CD4-positive, alpha-beta T cell (primary cell): ENCODE measurements around the gene SDF2L1. TPM values are rescaled to one million over a fixed set of nuclear protein-coding genes. Genes with fewer than 3 reads are reported as not detected.

Source experiments
- ATAC-seq: fragments of 200-7000 bp; cut with Tn5 transposase; one replicate; pipeline ENCODE4 v1.10.0; 2022; ENCODE audit warnings: mild to moderate bottlenecking; ENCODE audit not compliant: poor library complexity
- CTCF ChIA-PET: fragments of 350-600 bp; sonication (Branson Sonifier 250); formaldehyde crosslinking; loops from one replicate; lab custom pipeline; 2021; ENCODE audit warnings: antibody characterized with exemption, inconsistent platforms; lab: Charles Lee
- POLR2A ChIA-PET: fragments of 350-600 bp; sonication (Branson Sonifier 250); formaldehyde crosslinking; loops from one replicate; lab custom pipeline; 2021; ENCODE audit warnings: antibody characterized with exemption, inconsistent platforms; lab: Charles Lee
- DNase-seq, 14 experiments: peaks; one replicate each; pipeline ENCODE4 v3.0.0-alpha.2; 2013 to 2020; ENCODE audit warnings: mixed read lengths in 2 of 14
- H3K27ac ChIP-seq, 2 donors: one replicate each; pipeline versions ENCODE4 v1.5.1 to v1.7.0; 2013; ENCODE audit warnings: low read length in 2 of 2, low read depth in 1 of 2, mild to moderate bottlenecking in 1 of 2
- H3K27me3 ChIP-seq, 2 experiments: 1 replicate in 1 of 2; 2 replicates in 1 of 2; pipeline versions ENCODE4 v1.6.1 to v1.7.0; 2013; ENCODE audit warnings: low read length in 2 of 2, control low read depth in 1 of 2, mild to moderate bottlenecking in 1 of 2, moderate library complexity in 1 of 2; ENCODE audit not compliant: insufficient read depth in 2 of 2, control insufficient read depth in 1 of 2
- H3K36me3 ChIP-seq: one replicate; pipeline ENCODE4 v1.6.1; 2013; ENCODE audit warnings: low read length, control low read depth; ENCODE audit not compliant: insufficient read depth
- H3K4me1 ChIP-seq: one replicate; pipeline ENCODE4 v1.6.1; 2013; ENCODE audit warnings: low read length, control low read depth; ENCODE audit not compliant: insufficient read depth
- H3K4me3 ChIP-seq: one replicate; pipeline ENCODE4 v1.5.1; 2013; ENCODE audit warnings: mild to moderate bottlenecking, low read length, moderate library complexity
- H3K9me3 ChIP-seq, 2 experiments: 1 replicate in 1 of 2; 2 replicates in 1 of 2; pipeline versions ENCODE4 v1.6.1 to v1.7.0; 2013; ENCODE audit warnings: low read length in 2 of 2, mild to moderate bottlenecking in 2 of 2, control low read depth in 1 of 2, moderate library complexity in 1 of 2; ENCODE audit not compliant: control insufficient read depth in 1 of 2, insufficient read depth in 1 of 2
- H3K27ac Mint-ChIP-seq: one replicate; pipeline ENCODE4 v1.8.0; 2020; ENCODE audit warnings: mixed read lengths
- H3K27me3 Mint-ChIP-seq: one replicate; pipeline ENCODE4 v1.8.0; 2021; ENCODE audit warnings: mixed read lengths
- H3K36me3 Mint-ChIP-seq: one replicate; pipeline ENCODE4 v1.8.0; 2021; ENCODE audit warnings: low read depth, mixed read lengths
- H3K4me1 Mint-ChIP-seq: one replicate; pipeline ENCODE4 v1.8.0; 2021; ENCODE audit warnings: low read depth, mixed read lengths
- H3K4me3 Mint-ChIP-seq: one replicate; pipeline ENCODE4 v1.8.0; 2020; ENCODE audit warnings: mild to moderate bottlenecking, mixed read lengths
- H3K9me3 Mint-ChIP-seq: one replicate; pipeline ENCODE4 v1.8.0; 2020; ENCODE audit warnings: mixed read lengths
- CTCF ChIP-seq: fragments of 200-600 bp; IDR thresholded peaks from one replicate; pipeline ENCODE4 v1.8.0; 2022; ENCODE audit warnings: antibody characterized with exemption, mild to moderate bottlenecking
- intact Hi-C, 2 experiments: fragments of 100-400 bp; cut with DNase I in 1 of 2; cut with micrococcal nuclease in 1 of 2; formaldehyde crosslinking; loops; one replicate each; pipeline versions ENCODE4 v1.15.1 to v1.9.0; 2023 to 2025; cut with DNase I, micrococcal nuclease
- total RNA-seq, 174 experiments: library from RNA in 2 of 174; stranded (reverse) in 2 of 174; gene quantifications; one replicate each; pipeline ENCODE4 v1.2.3 and lab custom pipeline; 2021 to 2026

Gene SDF2L1
- total RNA-seq, 2 experiments from 2014 or later: 20.0 to 21.2 TPM

- Histone ChIP-seq H3K27ac (no peak overlapping the region), H3K36me3 (peaks cover 4% of the 10 kb centered on the region), H3K4me1 (peaks cover 22% of the 10 kb centered on the region), H3K4me3 (no peak overlapping the region), H3K27me3 (no peaks in the 10 kb centered on the region), H3K9me3 (no peaks in the 10 kb centered on the region)
- intact Hi-C loops: no loop called here
- ChIA-PET CTCF (no interaction called here), POLR2A (no interaction called here)
- no peak overlapping the region for H3K4me3 Mint-ChIP-seq
- H3K27ac Mint-ChIP-seq: no peak overlapping the region
- DNase-seq (no peak), ATAC-seq (no peak)
- no peak for TF ChIP-seq CTCF
- H3K4me1 Mint-ChIP-seq: peaks cover 26% of the 10 kb centered on the region
- H3K27me3 Mint-ChIP-seq: no peaks in the 10 kb centered on the region
- no peaks in the 10 kb centered on the region for H3K9me3 Mint-ChIP-seq
- peaks cover 11% of the 10 kb centered on the region for H3K36me3 Mint-ChIP-seq
These were observed 2.7 kb upstream of the SDF2L1 start for GRCh38 chr22:21639359-21639758.

GRCh38 chr22:21640810-21641209 is 1.3 kb upstream of the SDF2L1 start:
- POLR2A ChIA-PET: interaction anchor here (2.1 to 3.5 kb wide), 3 partner anchors 11 to 72 kb away, joined by 7 to 140 read pairs (median 32); partner anchors contain the start of genes UBE2L3 and YDJC
- Mint-ChIP-seq H3K4me1 (peaks cover 26% of the 10 kb centered on the region), H3K27me3 (no peaks in the 10 kb centered on the region), H3K36me3 (peaks cover 11% of the 10 kb centered on the region), H3K9me3 (no peaks in the 10 kb centered on the region), H3K27ac (peak overlapping the region; percentile 42), H3K4me3 (peak overlapping the region; percentile 73)
- no peaks in the 10 kb centered on the region for H3K9me3 ChIP-seq
- intact Hi-C loops: loop anchor here in 1 of 2 experiments (5.0 to 10.0 kb wide), 3 partner anchors 74 to 786 kb away; partner anchors contain the start of genes PI4KA, SNAP29, THAP7 and UBE2L3
- no peaks in the 10 kb centered on the region for H3K27me3 ChIP-seq
- H3K4me3 ChIP-seq: no peak overlapping the region
- CTCF ChIA-PET: interaction anchor here (4.0 kb wide), 1 partner anchor 11 kb away, joined by 89 read pairs; the partner anchor contains the start of gene YDJC
- no peak overlapping the region for H3K27ac ChIP-seq
- no peak for TF ChIP-seq CTCF
- H3K4me1 ChIP-seq: peaks cover 22% of the 10 kb centered on the region
- DNase-seq: no peak
- peaks cover 4% of the 10 kb centered on the region for H3K36me3 ChIP-seq
- ATAC-seq: no peak

- Mint-ChIP-seq H3K36me3 (peaks cover 15% of the 10 kb centered on the region), H3K27me3 (no peaks in the 10 kb centered on the region), H3K4me3 (peak overlapping the region; percentile 73), H3K9me3 (no peaks in the 10 kb centered on the region), H3K4me1 (peaks cover 27% of the 10 kb centered on the region), H3K27ac (peak overlapping the region; percentile 42)
- DNase-seq (peak in 2 of 14 experiments; percentile 55 to 58), ATAC-seq (no peak)
- ChIA-PET POLR2A (interaction anchor here (1.0 to 3.5 kb wide), 13 partner anchors 9 to 639 kb away, joined by 3 to 140 read pairs (median 7); partner anchors contain the start of genes CCDC116, PPIL2, THAP7 and UBE2L3), CTCF (interaction anchor here (1.5 to 4.0 kb wide), 5 partner anchors 9 to 35 kb away, joined by 4 to 89 read pairs (median 4); partner anchors contain the start of genes CCDC116, PPIL2 and YDJC)
- Histone ChIP-seq H3K4me3 (peak overlapping the region; percentile 63), H3K4me1 (peaks cover 26% of the 10 kb centered on the region), H3K9me3 (no peaks in the 10 kb centered on the region), H3K36me3 (peaks cover 4% of the 10 kb centered on the region), H3K27ac (peak overlapping the region in 1 of 2 donors; percentile 49), H3K27me3 (no peaks in the 10 kb centered on the region)
- intact Hi-C loops: loop anchor here in 1 of 2 experiments (5.0 to 10.0 kb wide), 3 partner anchors 74 to 787 kb away; partner anchors contain the start of genes PI4KA, SNAP29, THAP7 and UBE2L3
- TF ChIP-seq CTCF: no peak
These were observed 699 bp upstream of the SDF2L1 start for GRCh38 chr22:21641417-21641788.
